HG02763 (cell line): Measurements from ENCODE around the gene FOXK2.

Source experiments
- ATAC-seq: cut with Tn5 transposase; IDR thresholded peaks from one replicate; pipeline ENCODE4 v1.9.1; 2021; ENCODE audit warnings: mild to moderate bottlenecking, moderate library complexity; ENCODE audit not compliant: unreplicated experiment

The FOXK2 gene

GRCh38 chr17:82587234-82588086, 67.9 kb downstream of the FOXK2 start:
- ATAC-seq = no peak

- no peak for ATAC-seq
Observed at GRCh38 chr17:82588266-82589175, 69.0 kb downstream of the FOXK2 start.

GRCh38 chr17:82589851-82590180, 70.3 kb downstream of the FOXK2 start:
- ATAC-seq = no peak

- ATAC-seq = no peak
Observed at GRCh38 chr17:82590216-82590615, 70.7 kb downstream of the FOXK2 start.

GRCh38 chr17:82590881-82591539, 71.5 kb downstream of the FOXK2 start:
- no peak for ATAC-seq

- no peak for ATAC-seq
Observed at GRCh38 chr17:82592289-82592766, 72.8 kb downstream of the FOXK2 start.

GRCh38 chr17:82592767-82593589, 73.4 kb downstream of the FOXK2 start:
- no peak for ATAC-seq

- ATAC-seq = no peak
Observed at GRCh38 chr17:82593590-82594087, 74.1 kb downstream of the FOXK2 start.

- no peak for ATAC-seq
Observed at GRCh38 chr17:82594571-82594970, 75.0 kb downstream of the FOXK2 start.

- no peak for ATAC-seq
Observed at GRCh38 chr17:82595893-82596292, 76.4 kb downstream of the FOXK2 start.

GRCh38 chr17:82596296-82596695, 76.8 kb downstream of the FOXK2 start:
- no peak for ATAC-seq

GRCh38 chr17:82596837-82597672, 77.5 kb downstream of the FOXK2 start:
- no peak for ATAC-seq

GRCh38 chr17:82598256-82599119, 79.0 kb downstream of the FOXK2 start:
- no peak for ATAC-seq

GRCh38 chr17:82599674-82600661, 80.4 kb downstream of the FOXK2 start:
- no peak for ATAC-seq

- no peak for ATAC-seq
Observed at GRCh38 chr17:82600731-82601446, 81.4 kb downstream of the FOXK2 start.

- no peak for ATAC-seq
Observed at GRCh38 chr17:82601447-82602000, 82.0 kb downstream of the FOXK2 start.
